Measurements from ENCODE around the gene SERPINF2.

DNA sequence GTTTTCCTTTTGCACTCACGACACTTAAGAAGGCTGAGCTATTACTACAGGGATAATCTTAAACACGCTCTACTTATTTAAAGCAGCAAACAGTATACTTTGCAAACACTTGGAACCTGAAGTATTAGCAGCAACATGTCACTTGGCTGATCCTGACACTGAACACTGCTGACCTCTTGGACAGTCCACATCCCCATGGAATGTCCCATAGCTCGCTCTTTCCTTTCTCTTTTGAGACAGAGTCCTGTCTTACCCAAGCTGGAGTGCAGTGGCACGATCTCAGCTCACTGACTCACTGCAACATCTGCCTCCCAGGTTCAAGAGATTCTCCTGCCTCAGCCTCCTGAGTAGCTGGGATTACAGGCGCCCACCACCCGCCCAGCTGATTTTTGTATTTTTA, 60.6 kb downstream of the SERPINF2 start:
- TF ChIP-seq, protein P1, sequence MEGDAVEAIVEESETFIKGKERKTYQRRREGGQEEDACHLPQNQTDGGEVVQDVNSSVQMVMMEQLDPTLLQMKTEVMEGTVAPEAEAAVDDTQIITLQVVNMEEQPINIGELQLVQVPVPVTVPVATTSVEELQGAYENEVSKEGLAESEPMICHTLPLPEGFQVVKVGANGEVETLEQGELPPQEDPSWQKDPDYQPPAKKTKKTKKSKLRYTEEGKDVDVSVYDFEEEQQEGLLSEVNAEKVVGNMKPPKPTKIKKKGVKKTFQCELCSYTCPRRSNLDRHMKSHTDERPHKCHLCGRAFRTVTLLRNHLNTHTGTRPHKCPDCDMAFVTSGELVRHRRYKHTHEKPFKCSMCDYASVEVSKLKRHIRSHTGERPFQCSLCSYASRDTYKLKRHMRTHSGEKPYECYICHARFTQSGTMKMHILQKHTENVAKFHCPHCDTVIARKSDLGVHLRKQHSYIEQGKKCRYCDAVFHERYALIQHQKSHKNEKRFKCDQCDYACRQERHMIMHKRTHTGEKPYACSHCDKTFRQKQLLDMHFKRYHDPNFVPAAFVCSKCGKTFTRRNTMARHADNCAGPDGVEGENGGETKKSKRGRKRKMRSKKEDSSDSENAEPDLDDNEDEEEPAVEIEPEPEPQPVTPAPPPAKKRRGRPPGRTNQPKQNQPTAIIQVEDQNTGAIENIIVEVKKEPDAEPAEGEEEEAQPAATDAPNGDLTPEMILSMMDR (IDR thresholded peaks at IDR 0.05), result no peak
- no peak for TF ChIP-seq POLR2A (IDR thresholded peaks at IDR 0.05)
